ENCODE data around the gene NUTF2. TPM values are rescaled to one million over a fixed set of nuclear protein-coding genes. Genes with fewer than 3 reads are reported as not detected.

Gene NUTF2
- total RNA-seq, 1 experiment from 2014 or later: 145 TPM

DNA sequence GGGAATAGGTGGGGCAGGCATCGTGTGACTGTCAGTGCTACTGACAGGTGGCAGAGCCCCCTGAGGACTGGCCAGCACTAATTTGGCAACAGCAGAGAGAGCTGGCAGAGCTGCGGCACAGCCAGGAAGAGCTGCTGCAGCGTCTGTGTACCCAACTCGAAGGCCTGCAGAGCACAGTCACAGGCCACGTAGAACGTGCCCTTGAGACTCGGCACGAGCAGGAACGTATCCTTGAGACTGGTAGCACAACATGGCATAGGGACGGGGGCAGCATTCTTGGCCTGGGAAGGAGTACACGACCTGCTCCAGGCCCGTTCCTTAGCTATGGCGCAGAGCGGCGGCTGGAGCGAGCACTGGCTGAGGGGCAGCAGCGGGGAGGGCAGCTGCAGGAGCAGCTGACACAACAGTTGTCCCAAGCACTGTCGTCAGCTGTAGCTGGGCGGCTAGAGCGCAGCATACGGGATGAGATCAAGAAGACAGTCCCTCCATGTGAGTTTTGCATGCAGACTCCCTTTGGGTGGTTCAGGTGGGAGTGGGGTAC, 35.0 kb downstream of the NUTF2 start:
- intact Hi-C loops (cut with micrococcal nuclease): loop anchor here (10.0 kb wide), 1 partner anchor 343 kb away; no protein-coding TSS in a partner anchor
- no peaks in the 10 kb centered on the region for H3K27me3 ChIP-seq (ENCODE audit: insufficient read depth, low read length)
- H3K27ac ChIP-seq (ENCODE audit: low read depth, low read length): no peak overlapping the region
- H3K79me2 ChIP-seq (ENCODE audit: insufficient read depth, low read length): peaks cover under 1% of the 10 kb centered on the region; the same call in 1 of the 2 replicates
- TSS peak; percentile 4 for BruUV-seq (replicated peaks)
- H3K36me3 ChIP-seq (ENCODE audit: control insufficient read depth in 1 of 2, insufficient read depth in 2 of 2, low read length in 2 of 2): peaks cover 44 to 66% of the 10 kb centered on the region in 2 experiments; a peak in 3 of 4 replicates
- H3K4me1 ChIP-seq (ENCODE audit: control insufficient read depth in 1 of 2, insufficient read depth in 2 of 2, low read length in 2 of 2): no peaks in the 10 kb centered on the region
- H3K9me2 ChIP-seq (ENCODE audit: insufficient read depth): no peaks in the 10 kb centered on the region
- H4K20me1 ChIP-seq (ENCODE audit: insufficient read depth): peaks cover 3% of the 10 kb centered on the region; the same call in 1 of the 2 replicates
- ATAC-seq: no peak
- CTCF ChIA-PET: no interaction called here
- no peak overlapping the region for H3K4me3 ChIP-seq (replicated peaks in 1 of 2; ENCODE audit: low read depth in 1 of 2, low read length in 2 of 2)
- no peak overlapping the region for H2AFZ ChIP-seq (ENCODE audit: low read depth, low read length, poor library complexity, severe bottlenecking)
- POLR2A ChIA-PET: no interaction called here
- no peak for DNase-seq (ENCODE audit: low read depth, low spot score)
- H3K9ac ChIP-seq (ENCODE audit: low read length): no peak overlapping the region
- TF ChIP-seq RAD21 (IDR thresholded peaks at IDR 0.05; ENCODE audit: low read depth): no peak
- H3K4me2 ChIP-seq (ENCODE audit: low read length): no peak overlapping the region
- RAD21 ChIA-PET (ENCODE audit: low non-redundant PET in 1 of 2, low total read pairs in 2 of 2, uncharacterized antibody in 2 of 2, unreplicated experiment in 2 of 2): no interaction called here
- no peaks in the 10 kb centered on the region for H3K9me3 ChIP-seq (ENCODE audit: control insufficient read depth in 1 of 2, insufficient read depth in 1 of 2, low read depth in 1 of 2, low read length in 2 of 2)

DNA sequence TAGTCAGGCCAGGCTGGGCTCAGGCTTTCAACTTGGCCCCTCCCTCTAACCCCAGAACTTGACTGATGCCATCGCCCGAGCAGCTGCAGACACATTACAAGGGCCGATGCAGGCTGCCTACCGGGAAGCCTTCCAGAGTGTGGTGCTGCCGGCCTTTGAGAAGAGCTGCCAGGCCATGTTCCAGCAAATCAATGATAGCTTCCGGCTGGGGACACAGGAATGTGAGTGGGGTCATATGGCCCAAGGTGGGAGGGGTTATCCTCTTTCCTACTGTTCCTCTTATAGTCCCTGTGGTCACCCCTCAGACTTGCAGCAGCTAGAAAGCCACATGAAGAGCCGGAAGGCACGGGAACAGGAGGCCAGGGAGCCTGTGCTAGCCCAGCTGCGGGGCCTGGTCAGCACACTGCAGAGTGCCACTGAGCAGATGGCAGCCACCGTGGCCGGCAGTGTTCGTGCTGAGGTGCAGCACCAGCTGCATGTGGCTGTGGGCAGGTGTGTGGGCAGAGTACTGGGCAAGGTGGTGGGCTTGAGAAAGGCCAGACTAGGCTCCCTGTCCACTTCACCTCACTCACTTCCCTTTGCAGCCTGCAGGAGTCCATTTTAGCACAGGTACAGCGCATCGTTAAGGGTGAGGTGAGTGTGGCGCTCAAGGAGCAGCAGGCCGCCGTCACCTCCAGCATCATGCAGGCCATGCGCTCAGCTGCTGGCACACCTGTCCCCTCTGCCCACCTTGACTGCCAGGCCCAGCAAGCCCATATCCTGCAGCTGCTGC, 35.8 kb downstream of the NUTF2 start:
- no peaks in the 10 kb centered on the region for H3K9me3 ChIP-seq (ENCODE audit: control insufficient read depth in 1 of 2, insufficient read depth in 1 of 2, low read depth in 1 of 2, low read length in 2 of 2)
- TF ChIP-seq POLR2A (IDR thresholded peaks at IDR 0.05; ENCODE audit: borderline replicate concordance, extremely low read depth, insufficient read depth, insufficient read length) (no peak), SRF (IDR thresholded peaks at IDR 0.05; ENCODE audit: low read depth) (no peak), EZH2phosphoT487 (IDR thresholded peaks at IDR 0.05; ENCODE audit: borderline replicate concordance) (no peak), YY1 (IDR thresholded peaks at IDR 0.05; ENCODE audit: extremely low read depth, insufficient replicate concordance, low read depth, low read length) (no peak), JUND (IDR thresholded peaks at IDR 0.05) (no peak), EGR1 (IDR thresholded peaks at IDR 0.05; ENCODE audit: low read depth) (no peak), RAD21 (IDR thresholded peaks at IDR 0.05; ENCODE audit: low read depth) (no peak), SP1 (IDR thresholded peaks at IDR 0.05; ENCODE audit: low read depth) (no peak), FOSL1 (IDR thresholded peaks at IDR 0.05; ENCODE audit: low read depth) (no peak), CBX3 (IDR thresholded peaks at IDR 0.05; ENCODE audit: low read depth) (no peak), TCF7L2 (IDR thresholded peaks at IDR 0.05; ENCODE audit: borderline replicate concordance, extremely low read depth, insufficient read depth, insufficient read length) (no peak), ZFX (IDR thresholded peaks at IDR 0.05) (no peak)
- TF ChIP-seq, protein P1, sequence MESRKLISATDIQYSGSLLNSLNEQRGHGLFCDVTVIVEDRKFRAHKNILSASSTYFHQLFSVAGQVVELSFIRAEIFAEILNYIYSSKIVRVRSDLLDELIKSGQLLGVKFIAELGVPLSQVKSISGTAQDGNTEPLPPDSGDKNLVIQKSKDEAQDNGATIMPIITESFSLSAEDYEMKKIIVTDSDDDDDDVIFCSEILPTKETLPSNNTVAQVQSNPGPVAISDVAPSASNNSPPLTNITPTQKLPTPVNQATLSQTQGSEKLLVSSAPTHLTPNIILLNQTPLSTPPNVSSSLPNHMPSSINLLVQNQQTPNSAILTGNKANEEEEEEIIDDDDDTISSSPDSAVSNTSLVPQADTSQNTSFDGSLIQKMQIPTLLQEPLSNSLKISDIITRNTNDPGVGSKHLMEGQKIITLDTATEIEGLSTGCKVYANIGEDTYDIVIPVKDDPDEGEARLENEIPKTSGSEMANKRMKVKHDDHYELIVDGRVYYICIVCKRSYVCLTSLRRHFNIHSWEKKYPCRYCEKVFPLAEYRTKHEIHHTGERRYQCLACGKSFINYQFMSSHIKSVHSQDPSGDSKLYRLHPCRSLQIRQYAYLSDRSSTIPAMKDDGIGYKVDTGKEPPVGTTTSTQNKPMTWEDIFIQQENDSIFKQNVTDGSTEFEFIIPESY (IDR thresholded peaks at IDR 0.05; ENCODE audit: extremely low read depth, insufficient replicate concordance, low read length): no peak
- TF ChIP-seq, protein P2, sequence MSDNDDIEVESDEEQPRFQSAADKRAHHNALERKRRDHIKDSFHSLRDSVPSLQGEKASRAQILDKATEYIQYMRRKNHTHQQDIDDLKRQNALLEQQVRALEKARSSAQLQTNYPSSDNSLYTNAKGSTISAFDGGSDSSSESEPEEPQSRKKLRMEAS (IDR thresholded peaks at IDR 0.05): no peak
- TF ChIP-seq, protein P3, sequence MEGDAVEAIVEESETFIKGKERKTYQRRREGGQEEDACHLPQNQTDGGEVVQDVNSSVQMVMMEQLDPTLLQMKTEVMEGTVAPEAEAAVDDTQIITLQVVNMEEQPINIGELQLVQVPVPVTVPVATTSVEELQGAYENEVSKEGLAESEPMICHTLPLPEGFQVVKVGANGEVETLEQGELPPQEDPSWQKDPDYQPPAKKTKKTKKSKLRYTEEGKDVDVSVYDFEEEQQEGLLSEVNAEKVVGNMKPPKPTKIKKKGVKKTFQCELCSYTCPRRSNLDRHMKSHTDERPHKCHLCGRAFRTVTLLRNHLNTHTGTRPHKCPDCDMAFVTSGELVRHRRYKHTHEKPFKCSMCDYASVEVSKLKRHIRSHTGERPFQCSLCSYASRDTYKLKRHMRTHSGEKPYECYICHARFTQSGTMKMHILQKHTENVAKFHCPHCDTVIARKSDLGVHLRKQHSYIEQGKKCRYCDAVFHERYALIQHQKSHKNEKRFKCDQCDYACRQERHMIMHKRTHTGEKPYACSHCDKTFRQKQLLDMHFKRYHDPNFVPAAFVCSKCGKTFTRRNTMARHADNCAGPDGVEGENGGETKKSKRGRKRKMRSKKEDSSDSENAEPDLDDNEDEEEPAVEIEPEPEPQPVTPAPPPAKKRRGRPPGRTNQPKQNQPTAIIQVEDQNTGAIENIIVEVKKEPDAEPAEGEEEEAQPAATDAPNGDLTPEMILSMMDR (IDR thresholded peaks at IDR 0.05 in 2 of 3, conservative IDR thresholded peaks at IDR 0.05 in 1 of 3; ENCODE audit: borderline replicate concordance in 1 of 3, insufficient read depth in 1 of 3, low read depth in 2 of 3, low read length in 2 of 3): no peak
- no peak for DNase-seq (ENCODE audit: low read depth, low spot score)
- H3K4me2 ChIP-seq (ENCODE audit: low read length): no peak overlapping the region
- H3K9me2 ChIP-seq (ENCODE audit: insufficient read depth): no peaks in the 10 kb centered on the region
- ChIA-PET CTCF (interaction anchor here (0.8 to 2.9 kb wide), 6 partner anchors 8 to 158 kb away, joined by 3 to 13 read pairs (median 10); partner anchors contain the start of genes EDC4 and PSKH1), RAD21 (ENCODE audit: low non-redundant PET in 1 of 2, low total read pairs in 2 of 2, uncharacterized antibody in 2 of 2, unreplicated experiment in 2 of 2) (no interaction called here), POLR2A (no interaction called here)
- intact Hi-C loops (cut with micrococcal nuclease): loop anchor here (1.0 to 10.0 kb wide), 3 partner anchors 46 to 342 kb away; no protein-coding TSS in a partner anchor
- H3K79me2 ChIP-seq (ENCODE audit: insufficient read depth, low read length): no peaks in the 10 kb centered on the region; the same call in 1 of the 2 replicates
- no peak overlapping the region for H2AFZ ChIP-seq (ENCODE audit: low read depth, low read length, poor library complexity, severe bottlenecking)
- ATAC-seq: no peak
- H3K9ac ChIP-seq (ENCODE audit: low read length): no peak overlapping the region
- peaks cover 3% of the 10 kb centered on the region; the same call in 1 of the 2 replicates for H4K20me1 ChIP-seq (ENCODE audit: insufficient read depth)
- H3K27ac ChIP-seq (ENCODE audit: low read depth, low read length): no peak overlapping the region
- no peaks in the 10 kb centered on the region for H3K27me3 ChIP-seq (ENCODE audit: insufficient read depth, low read length)
- peaks cover 35 to 57% of the 10 kb centered on the region in 2 experiments; a peak in 3 of 4 replicates for H3K36me3 ChIP-seq (ENCODE audit: control insufficient read depth in 1 of 2, insufficient read depth in 2 of 2, low read length in 2 of 2)
- BruUV-seq (replicated peaks): no TSS peak
- H3K4me3 ChIP-seq (replicated peaks in 1 of 2; ENCODE audit: low read depth in 1 of 2, low read length in 2 of 2): no peak overlapping the region
- no peaks in the 10 kb centered on the region for H3K4me1 ChIP-seq (ENCODE audit: control insufficient read depth in 1 of 2, insufficient read depth in 2 of 2, low read length in 2 of 2)
